KG1 (cell line): ENCODE results near the gene NRXN3.

ENCODE experiments used
- DNase-seq: peaks from one replicate; lab custom pipeline; 2025; lab: John Stamatoyannopoulos, UW

NRXN3 gene

GRCh38 chr14:78721756-78722480, 551.7 kb downstream of the NRXN3 start:
- DNase-seq = no peak

- no peak for DNase-seq
Observed at GRCh38 chr14:78725086-78725485, 554.9 kb downstream of the NRXN3 start.

GRCh38 chr14:78737116-78737515, 566.9 kb downstream of the NRXN3 start:
- no peak for DNase-seq

GRCh38 chr14:78737601-78738000, 567.4 kb downstream of the NRXN3 start:
- DNase-seq = no peak

GRCh38 chr14:78746086-78746595, 576.0 kb downstream of the NRXN3 start:
- no peak for DNase-seq

- DNase-seq = no peak
Observed at GRCh38 chr14:78747813-78748212, 577.6 kb downstream of the NRXN3 start.

- DNase-seq = no peak
Observed at GRCh38 chr14:78752518-78753188, 582.5 kb downstream of the NRXN3 start.

- no peak for DNase-seq
Observed at GRCh38 chr14:78754059-78754458, 583.9 kb downstream of the NRXN3 start.

- DNase-seq = no peak
Observed at GRCh38 chr14:78758333-78758732, 588.2 kb downstream of the NRXN3 start.

GRCh38 chr14:78762331-78762730, 592.2 kb downstream of the NRXN3 start:
- no peak for DNase-seq

GRCh38 chr14:78763746-78764145, 593.6 kb downstream of the NRXN3 start:
- DNase-seq = no peak

GRCh38 chr14:78764240-78764639, 594.1 kb downstream of the NRXN3 start:
- no peak for DNase-seq

GRCh38 chr14:78764645-78765044, 594.5 kb downstream of the NRXN3 start:
- no peak for DNase-seq

- DNase-seq = no peak
Observed at GRCh38 chr14:78767436-78767835, 597.3 kb downstream of the NRXN3 start.

- DNase-seq = no peak
Observed at GRCh38 chr14:78782551-78782950, 612.4 kb downstream of the NRXN3 start.

GRCh38 chr14:78785265-78785664, 615.1 kb downstream of the NRXN3 start:
- no peak for DNase-seq

- DNase-seq = no peak
Observed at GRCh38 chr14:78788467-78789360, 618.5 kb downstream of the NRXN3 start.

GRCh38 chr14:78790271-78790670, 620.1 kb downstream of the NRXN3 start:
- DNase-seq = no peak

GRCh38 chr14:78798757-78799156, 628.6 kb downstream of the NRXN3 start:
- DNase-seq = no peak

GRCh38 chr14:78805570-78805969, 635.4 kb downstream of the NRXN3 start:
- no peak for DNase-seq

- no peak for DNase-seq
Observed at GRCh38 chr14:78823035-78823434, 652.9 kb downstream of the NRXN3 start.

GRCh38 chr14:78823516-78823915, 653.3 kb downstream of the NRXN3 start:
- no peak for DNase-seq
